IMR-90 (cell line): ENCODE data around the gene BHLHA15. TPM values are rescaled to one million over a fixed set of nuclear protein-coding genes. Genes with fewer than 3 reads are reported as not detected.

Source experiments
- ATAC-seq: fragments of 200-7000 bp; cut with Tn5 transposase; 2 replicates; pipeline ENCODE4 v1.9.1; 2020; ENCODE audit warnings: low read depth, mild to moderate bottlenecking, moderate library complexity
- BruUV-seq: library from RNA; stranded (reverse); fragments of 400-500 nt; replicated peaks from 2 replicates; lab custom pipeline; 2021; lab: Mats Ljungman, UMichigan
- CTCF ChIA-PET: fragments of 300-600 bp; formaldehyde crosslinking; extraction: SDS; loops from one replicate; lab custom pipeline; 2021; ENCODE audit warnings: antibody characterized with exemption; lab: Yijun Ruan, JAX
- POLR2A ChIA-PET: fragments of 300-600 bp; sonication (Branson Sonifier 250); formaldehyde crosslinking; loops from one replicate; lab custom pipeline; 2022; ENCODE audit warnings: antibody characterized with exemption; ENCODE audit not compliant: unreplicated experiment; lab: Charles Lee
- DNase-seq: peaks from one replicate; pipeline ENCODE4 v3.0.0; 2013
- H2AFZ ChIP-seq: replicated peaks from 2 replicates; pipeline ENCODE3; 2013; ENCODE audit warnings: low read length, mild to moderate bottlenecking; ENCODE audit not compliant: poor library complexity
- H2AK5ac ChIP-seq: 2 replicates; pipeline ENCODE4 v1.6.1; 2013; ENCODE audit warnings: low read depth, low read length, inconsistent platforms
- H2AK9ac ChIP-seq: replicated peaks from 2 replicates; pipeline ENCODE3; 2013; ENCODE audit warnings: mild to moderate bottlenecking, low read depth, low read length, moderate library complexity; ENCODE audit not compliant: poor library complexity
- H2BK120ac ChIP-seq: 2 replicates; pipeline ENCODE4 v1.6.1; 2013; ENCODE audit warnings: low read depth, low read length, inconsistent platforms
- H2BK15ac ChIP-seq: 3 replicates; pipeline ENCODE4 v1.6.1; 2013; ENCODE audit warnings: low read depth, low read length, inconsistent platforms
- H2BK20ac ChIP-seq: 2 replicates; pipeline ENCODE4 v1.6.1; 2013; ENCODE audit warnings: low read depth, mild to moderate bottlenecking, inconsistent platforms, low read length, moderate library complexity
- H2BK5ac ChIP-seq: 2 replicates; pipeline ENCODE4 v1.6.1; 2013; ENCODE audit warnings: mild to moderate bottlenecking, low read depth, low read length, inconsistent platforms; ENCODE audit not compliant: poor library complexity, severe bottlenecking
- H3K14ac ChIP-seq: replicated peaks from 2 replicates; pipeline ENCODE4 v1.6.1; 2013; ENCODE audit warnings: low read depth, low read length, inconsistent platforms
- H3K18ac ChIP-seq: 2 replicates; pipeline ENCODE4 v1.6.1; 2013; ENCODE audit warnings: low read depth, low read length, control low read depth
- H3K23ac ChIP-seq: 2 replicates; pipeline ENCODE4 v1.6.1; 2013; ENCODE audit warnings: low read depth, low read length, inconsistent platforms
- H3K27ac ChIP-seq: 2 replicates; pipeline ENCODE4 v1.5.1; 2013; ENCODE audit warnings: mild to moderate bottlenecking, control low read depth, low read length; ENCODE audit not compliant: insufficient read depth
- H3K27me3 ChIP-seq: 2 replicates; pipeline ENCODE4 v1.6.1; 2013; ENCODE audit warnings: low read length; ENCODE audit not compliant: control insufficient read depth, insufficient read depth
- H3K36me3 ChIP-seq: 2 replicates; pipeline ENCODE4 v1.6.1; 2013; ENCODE audit warnings: low read length, mixed read lengths; ENCODE audit not compliant: control insufficient read depth, insufficient read depth
- H3K4ac ChIP-seq: 2 replicates; pipeline ENCODE4 v1.6.1; 2013; ENCODE audit warnings: low read depth, low read length, inconsistent platforms
- H3K4me1 ChIP-seq: 2 replicates; pipeline ENCODE4 v1.6.1; 2013; ENCODE audit warnings: low read length, mixed read lengths; ENCODE audit not compliant: control insufficient read depth, insufficient read depth
- H3K4me2 ChIP-seq: 2 replicates; pipeline ENCODE4 v1.6.1; 2013; ENCODE audit warnings: low read depth, mild to moderate bottlenecking, control low read depth, low read length, moderate library complexity
- H3K4me3 ChIP-seq: 2 replicates; pipeline ENCODE4 v1.5.1; 2013; ENCODE audit warnings: low read depth, mild to moderate bottlenecking, control low read depth, low read length, moderate library complexity; ENCODE audit not compliant: insufficient read depth
- H3K56ac ChIP-seq: 2 replicates; pipeline ENCODE4 v1.6.1; 2013; ENCODE audit warnings: low read length, inconsistent platforms; ENCODE audit not compliant: insufficient read depth; ENCODE audit errors: extremely low read depth
- H3K79me1 ChIP-seq, 2 experiments: 2 replicates each; pipeline ENCODE4 v1.6.1; 2013; ENCODE audit warnings: low read length in 2 of 2, inconsistent platforms in 1 of 2, low read depth in 1 of 2
- H3K9ac ChIP-seq: 2 replicates; pipeline ENCODE4 v1.6.1; 2013; ENCODE audit warnings: low read depth, low read length, control low read depth
- H3K9me1 ChIP-seq: 2 replicates; pipeline ENCODE4 v1.6.1; 2013; ENCODE audit warnings: low read length, inconsistent platforms; ENCODE audit not compliant: insufficient read depth
- H3K9me3 ChIP-seq: 2 replicates; pipeline ENCODE4 v1.6.1; 2013; ENCODE audit warnings: low read length; ENCODE audit not compliant: control insufficient read depth, insufficient read depth
- H4K20me1 ChIP-seq: 2 replicates; pipeline ENCODE4 v1.6.1; 2013; ENCODE audit warnings: low read length, inconsistent platforms; ENCODE audit not compliant: insufficient read depth
- H4K5ac ChIP-seq: 2 replicates; pipeline ENCODE4 v1.6.1; 2013; ENCODE audit warnings: mild to moderate bottlenecking, low read depth, low read length, control low read depth
- H4K8ac ChIP-seq, 2 experiments: 2 replicates each; pipeline ENCODE4 v1.6.1; 2013; ENCODE audit warnings: low read depth in 2 of 2, low read length in 2 of 2, control low read depth in 1 of 2, inconsistent platforms in 1 of 2
- H4K91ac ChIP-seq: 2 replicates; pipeline ENCODE4 v1.6.1; 2013; ENCODE audit warnings: low read depth, low read length, inconsistent platforms; ENCODE audit not compliant: insufficient read depth
- BHLHE40 ChIP-seq: fragments of 150-350 bp; IDR thresholded peaks from 2 replicates; pipeline ENCODE4 v1.6.1; 2016; ENCODE audit warnings: mild to moderate bottlenecking, low read depth, low read length
- CEBPB ChIP-seq: IDR thresholded peaks from 2 replicates; pipeline ENCODE4 v1.6.1; 2012; ENCODE audit warnings: low read depth, low read length, improper control_type of control experiment
- CHD1 ChIP-seq: IDR thresholded peaks from 2 replicates; pipeline ENCODE4 v1.6.1; 2012; ENCODE audit warnings: low read depth, low read length, improper control_type of control experiment
- CTCF ChIP-seq: conservative IDR thresholded peaks from 2 replicates; pipeline ENCODE4 v1.5.1; 2012; ENCODE audit warnings: mild to moderate bottlenecking, low read depth, low read length, improper control_type of control experiment
- ELK1 ChIP-seq: fragments of 150-350 bp; IDR thresholded peaks from 2 replicates; pipeline ENCODE4 v1.6.1; 2016; ENCODE audit warnings: low read depth, mild to moderate bottlenecking, low read length, moderate library complexity, borderline replicate concordance
- FOS ChIP-seq: fragments of 150-350 bp; IDR thresholded peaks from 2 replicates; pipeline ENCODE4 v1.6.1; 2016; ENCODE audit warnings: low read depth, low read length
- MAFK ChIP-seq: IDR thresholded peaks from 2 replicates; pipeline ENCODE4 v1.6.1; 2012; ENCODE audit warnings: low read depth, low read length, improper control_type of control experiment
- MAZ ChIP-seq: IDR thresholded peaks from 2 replicates; pipeline ENCODE4 v1.6.1; 2012; ENCODE audit warnings: low read depth, mild to moderate bottlenecking, low read length, improper control_type of control experiment, moderate library complexity, borderline replicate concordance
- MXI1 ChIP-seq: IDR thresholded peaks from 2 replicates; pipeline ENCODE4 v1.6.1; 2012; ENCODE audit warnings: low read depth, mild to moderate bottlenecking, low read length, moderate library complexity, borderline replicate concordance
- NFE2L2 ChIP-seq: fragments of 150-350 bp; IDR thresholded peaks from 2 replicates; pipeline ENCODE4 v1.6.1; 2016; ENCODE audit warnings: low read depth, mild to moderate bottlenecking, low read length
- POLR2A ChIP-seq: IDR thresholded peaks from 2 replicates; pipeline ENCODE4 v1.6.1; 2012; ENCODE audit warnings: mild to moderate bottlenecking, low read depth, low read length
- RAD21 ChIP-seq: IDR thresholded peaks from 2 replicates; pipeline ENCODE4 v1.6.1; 2012; ENCODE audit warnings: low read length, improper control_type of control experiment
- RCOR1 ChIP-seq: IDR thresholded peaks from 2 replicates; pipeline ENCODE4 v1.6.1; 2012; ENCODE audit warnings: mild to moderate bottlenecking, low read length, improper control_type of control experiment; ENCODE audit not compliant: insufficient replicate concordance
- RFX5 ChIP-seq: IDR thresholded peaks from 2 replicates; pipeline ENCODE4 v1.8.0; 2012; ENCODE audit warnings: low read depth, mild to moderate bottlenecking, low read length, moderate library complexity
- SMC3 ChIP-seq: fragments of 150-350 bp; IDR thresholded peaks from 2 replicates; pipeline ENCODE4 v1.6.1; 2016; ENCODE audit warnings: low read depth, mild to moderate bottlenecking, antibody characterized with exemption, low read length, moderate library complexity
- USF2 ChIP-seq: fragments of 150-350 bp; IDR thresholded peaks from 2 replicates; pipeline ENCODE4 v1.6.1; 2017; ENCODE audit warnings: mild to moderate bottlenecking, antibody characterized with exemption, low read length, low read depth
- WGBS, 2 experiments: methylation state at CpG; one replicate each; pipeline versions ENCODE4 v1.1.5 to v1.1.7; 2013; ENCODE audit warnings: missing lambda C conversion rate in 2 of 2; ENCODE audit not compliant: insufficient read length in 1 of 2; ENCODE audit errors: extremely low coverage in 2 of 2; 5-methylcytosine and 5-hydroxymethylcytosine counted together
- dilution Hi-C: fragments of 300-500 bp; cut with HindIII; formaldehyde crosslinking; loops from one replicate; pipeline ENCODE4 v1.14.3; 2018; ENCODE audit warnings: low sequenced_read_pairs; ENCODE audit not compliant: unreplicated experiment
- in situ Hi-C: fragments of 300-500 bp; cut with MboI; formaldehyde crosslinking; loops from 3 replicates; pipeline ENCODE4 v1.14.3; 2019; ENCODE audit warnings: low sequenced_read_pairs, inconsistent platforms, mixed read lengths
- intact Hi-C: fragments of 100-400 bp; cut with micrococcal nuclease; formaldehyde crosslinking; loops from 2 replicates; pipeline ENCODE4 v1.10.0; 2022
- polyA plus RNA-seq, 3 experiments: library from polyadenylated mRNA; depleted of rRNA; stranded (reverse); fragments of >200 nt; gene quantifications; 2 replicates each; pipeline ENCODE4 v1.2.3, GENCODE V29; 2012; ENCODE audit warnings: low replicate concordance in 1 of 3
- total RNA-seq: library from RNA; depleted of rRNA; stranded (reverse); fragments of >200 nt; gene quantifications from 2 replicates; pipeline ENCODE4 v1.2.3, GENCODE V29; 2012

The BHLHA15 gene
- total and polyA plus RNA-seq, 2 of the 4 experiments (the other 2 are of a cell fraction): not detected

- Histone ChIP-seq H2BK120ac (no peak overlapping the region), H3K23ac (no peak overlapping the region), H2BK5ac (no peak overlapping the region), H4K91ac (no peak overlapping the region), H3K4me1 (no peaks in the 10 kb centered on the region; the same call in 1 of the 2 replicates), H3K27me3 (no peaks in the 10 kb centered on the region), H3K36me3 (peaks cover 16% of the 10 kb centered on the region), H3K56ac (no peak overlapping the region), H4K20me1 (no peaks in the 10 kb centered on the region), H4K5ac (no peak overlapping the region), H3K9ac (no peak overlapping the region), H3K4ac (no peak overlapping the region), H3K79me1 (peaks cover 5 to 6% of the 10 kb centered on the region in 2 experiments), H3K9me1 (peaks cover 5% of the 10 kb centered on the region; the same call in 1 of the 2 replicates), H2AK9ac (no peak overlapping the region), H2BK15ac (no peak overlapping the region), H4K8ac (no peak overlapping the region), H2AK5ac (no peak overlapping the region), H2AFZ (no peak overlapping the region), H3K9me3 (peaks cover 2% of the 10 kb centered on the region; the same call in 1 of the 2 replicates), H3K18ac (no peak overlapping the region), H3K4me3 (no peak overlapping the region), H3K14ac (no peak overlapping the region), H2BK20ac (no peak overlapping the region), H3K27ac (no peak overlapping the region), H3K4me2 (no peak overlapping the region)
- ATAC-seq: no peak
- CTCF ChIA-PET: no interaction called here
- intact Hi-C loops: no loop called here
- POLR2A ChIA-PET: no interaction called here
- dilution Hi-C loops: no loop called here
- no peak for DNase-seq
- WGBS, 2 experiments: 87% methylated on average over 12 of the region's 28 CpGs; no CpG with 5 or more reads in 1 of the 2 experiments
- no peak for TF ChIP-seq RFX5
- TF ChIP-seq FOS: no peak
- TF ChIP-seq POLR2A: no peak
- TF ChIP-seq CTCF: no peak
- no peak for TF ChIP-seq USF2
- TF ChIP-seq RAD21: no peak
- TF ChIP-seq MAFK: no peak
- no peak for TF ChIP-seq CEBPB
- TF ChIP-seq CHD1: no peak
- TF ChIP-seq SMC3: no peak
- TF ChIP-seq ELK1: no peak
- TF ChIP-seq BHLHE40: no peak
- no peak for TF ChIP-seq MXI1
- TF ChIP-seq MAZ: no peak
- TF ChIP-seq RCOR1: no peak
- no peak for TF ChIP-seq NFE2L2
- in situ Hi-C loops: no loop called here
- BruUV-seq: no TSS peak
Observed at GRCh38 chr7:98203261-98203963, 7.8 kb upstream of the BHLHA15 start.
